Measurements from ENCODE around the gene APELA.
A peak's percentile ranks its signal among the peaks of the same experiment; 100 is the strongest.
"Not testable (repeated sequence)": the region's sequence is repeated elsewhere in the genome, so short reads cannot be mapped to it uniquely, and the experiment has no call there.

The APELA gene

GRCh38 chr4:164926301-164926700 lies 49.3 kb downstream of the APELA start:
- DNase-seq (ENCODE audit: low spot score): no peak

GRCh38 chr4:164927101-164927500 lies 50.1 kb downstream of the APELA start:
- DNase-seq (ENCODE audit: low spot score): not testable (repeated sequence)

DNA sequence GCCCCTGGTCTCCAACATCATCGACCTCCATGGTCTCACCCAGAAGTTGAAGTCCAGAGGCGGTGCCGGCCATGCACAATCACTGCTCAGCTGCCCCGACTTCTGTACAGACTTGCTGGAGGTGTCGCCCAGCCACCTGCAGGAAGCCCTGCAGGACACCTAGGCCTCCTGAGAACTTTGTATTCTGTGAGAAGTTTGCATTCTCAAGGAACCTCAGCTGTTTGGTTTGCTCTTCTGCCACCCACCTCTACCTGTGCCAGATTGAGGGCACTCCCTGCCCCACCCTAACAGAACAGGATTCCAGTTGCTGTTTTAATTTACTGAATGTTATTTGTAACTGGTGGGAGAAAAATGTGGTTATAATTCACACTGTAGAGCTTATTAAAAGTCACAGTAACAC lies 53.7 kb downstream of the APELA start:
- DNase-seq (ENCODE audit: low spot score): no peak

DNA sequence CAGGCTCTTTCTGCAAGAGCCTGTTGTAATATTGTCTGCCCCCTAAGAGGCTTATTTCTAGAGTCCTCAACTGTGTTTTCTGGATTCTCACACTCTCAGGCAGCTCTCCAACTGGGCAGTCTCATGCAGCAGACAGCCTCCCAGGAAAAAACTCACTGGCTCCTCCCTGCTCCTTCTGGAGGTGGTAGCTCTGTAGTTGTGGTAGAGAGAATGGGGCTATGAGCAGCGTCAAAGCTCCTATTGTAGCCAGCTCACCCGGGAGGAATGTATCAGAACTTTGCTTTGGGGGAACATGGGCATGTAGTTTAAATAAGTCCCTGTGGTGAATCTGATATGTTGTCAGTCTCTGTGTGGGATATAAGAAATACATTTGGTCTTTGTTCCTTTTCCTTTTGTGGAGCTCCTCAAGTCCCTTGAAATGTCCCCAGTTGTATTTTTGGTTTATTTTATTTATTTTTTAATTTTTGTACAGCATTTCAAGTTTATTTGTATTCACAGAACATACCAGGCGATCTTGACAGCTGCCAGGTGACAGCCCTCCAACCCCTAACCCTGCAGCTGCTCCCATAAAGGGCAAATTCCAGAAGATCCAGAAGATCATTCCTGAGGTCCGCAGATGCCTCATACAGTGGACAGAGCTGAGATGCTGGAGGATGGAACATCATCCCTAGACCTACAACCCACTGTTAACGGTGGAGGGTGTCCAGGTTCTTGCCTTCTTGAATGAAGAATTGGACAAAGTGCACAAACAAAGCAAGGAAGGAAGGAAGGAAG lies 54.8 kb downstream of the APELA start:
- no peak for DNase-seq (ENCODE audit: low spot score)

DNA sequence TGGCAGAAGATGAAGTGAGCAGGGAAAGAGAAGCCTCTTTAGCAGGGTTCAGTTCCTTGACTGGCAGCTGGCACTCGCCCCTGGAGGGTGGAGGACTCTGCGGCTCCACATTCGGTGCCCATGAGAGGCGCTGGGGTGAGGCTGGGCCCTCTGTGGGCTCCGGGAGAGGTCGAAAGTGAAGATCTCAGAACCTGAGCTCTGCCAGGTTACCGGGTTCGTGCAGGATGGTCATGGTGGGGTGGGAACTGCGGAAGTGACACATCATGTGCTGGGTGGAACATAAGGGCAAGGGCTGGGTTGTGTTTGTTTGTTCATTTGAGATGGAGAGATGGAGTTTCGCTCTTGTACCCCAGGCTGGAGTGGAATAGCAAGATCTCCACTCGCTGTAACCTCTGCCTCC lies 56.3 kb downstream of the APELA start:
- no peak for DNase-seq (ENCODE audit: low spot score)

DNA sequence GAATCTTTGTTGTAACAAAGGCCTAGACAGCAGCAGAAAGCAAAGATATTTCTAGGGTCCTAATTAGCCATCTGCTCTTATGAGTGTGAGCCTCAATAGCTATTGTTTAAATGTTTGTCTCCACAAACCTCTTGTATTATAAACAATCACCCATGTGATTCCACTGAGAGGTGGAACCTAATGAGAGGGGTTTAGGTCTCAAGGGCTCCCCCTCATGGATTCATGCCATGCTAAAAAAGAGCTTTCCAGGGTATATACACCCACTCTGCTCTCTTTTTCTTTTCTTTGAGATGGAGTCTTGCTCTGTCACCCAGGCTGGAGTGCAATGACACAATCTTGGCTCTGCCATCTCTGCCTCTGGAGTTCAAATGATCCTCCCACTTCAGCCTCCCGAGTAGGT lies 58.4 kb downstream of the APELA start:
- no peak for DNase-seq (ENCODE audit: low spot score)

DNA sequence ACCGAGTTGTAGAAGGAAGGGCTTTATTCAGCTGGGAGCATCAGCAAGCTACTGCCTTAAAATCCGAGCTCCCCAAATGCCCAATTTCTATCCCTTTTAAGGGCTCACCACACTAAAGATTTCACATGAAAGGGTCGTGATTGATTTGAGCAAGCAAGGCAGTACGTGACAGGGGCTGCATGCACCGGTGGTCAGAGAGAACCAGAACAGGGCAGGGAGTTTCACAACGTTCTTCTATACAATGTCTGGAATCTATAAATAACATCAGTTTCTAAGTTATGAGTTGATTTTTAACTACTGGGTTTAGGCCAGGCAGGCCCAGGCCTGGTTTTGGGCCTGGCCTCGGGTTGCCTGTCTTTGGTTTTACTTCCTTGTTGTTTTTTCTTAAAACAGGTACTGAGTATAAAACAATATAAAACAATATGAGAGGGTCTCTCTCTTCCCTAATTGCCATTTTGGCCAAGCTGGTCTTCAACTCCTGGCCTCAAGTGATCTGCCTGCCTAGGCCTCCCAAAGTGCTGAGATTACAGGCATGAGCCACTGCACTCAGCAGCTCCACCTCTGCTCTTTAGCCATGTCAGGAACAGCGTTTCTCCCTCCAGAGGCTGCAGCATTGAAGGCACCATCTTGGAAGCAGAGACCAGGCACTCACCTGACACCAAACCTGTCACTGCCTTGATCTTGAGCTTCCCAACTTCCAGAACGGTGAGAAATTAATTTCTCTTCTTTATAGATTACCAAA lies 59.1 kb downstream of the APELA start:
- DNase-seq (ENCODE audit: low spot score): not testable (repeated sequence)

- DNase-seq (ENCODE audit: low spot score): peak; percentile 76
Measured at GRCh38 chr4:164937576-164938270, 60.7 kb downstream of the APELA start.

DNA sequence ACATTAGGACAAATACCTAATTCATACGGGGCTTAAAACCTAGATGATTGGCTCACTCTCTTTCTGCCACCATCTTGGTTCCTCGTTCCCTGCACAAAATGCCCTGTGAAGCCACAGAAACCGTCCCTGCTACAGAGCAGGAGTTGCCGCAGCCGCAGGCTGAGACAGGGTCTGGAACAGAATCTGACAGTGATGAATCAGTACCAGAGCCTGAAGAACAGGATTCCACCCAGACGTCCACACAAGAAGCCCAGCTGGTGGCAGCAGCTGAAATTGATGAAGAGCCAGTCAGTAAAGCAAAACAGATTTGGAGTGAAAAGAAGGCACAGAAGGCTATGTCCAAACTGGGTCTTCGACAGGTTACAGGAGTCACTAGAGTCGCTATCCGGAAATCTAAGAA lies 66.2 kb downstream of the APELA start:
- DNase-seq (ENCODE audit: low spot score): no peak

DNA sequence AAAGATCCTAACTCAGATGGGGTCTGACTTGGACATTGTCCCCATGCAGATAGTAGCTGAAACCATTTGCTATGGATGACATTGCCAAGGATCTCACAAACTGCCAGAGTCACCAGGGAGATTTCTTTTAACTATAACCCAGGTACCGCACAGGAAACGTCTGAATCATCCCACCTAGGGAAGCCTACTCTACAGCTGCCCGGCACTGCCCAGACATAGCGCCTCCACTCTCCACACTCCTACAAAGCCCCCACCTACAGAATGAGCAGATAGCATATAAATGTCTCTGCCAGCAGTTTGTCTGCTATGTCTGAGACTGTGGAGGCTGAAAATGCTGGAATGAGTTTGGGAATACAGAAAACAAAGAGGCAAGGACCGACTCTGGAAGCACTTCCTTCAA lies 68.2 kb downstream of the APELA start:
- DNase-seq (ENCODE audit: low spot score): no peak

DNA sequence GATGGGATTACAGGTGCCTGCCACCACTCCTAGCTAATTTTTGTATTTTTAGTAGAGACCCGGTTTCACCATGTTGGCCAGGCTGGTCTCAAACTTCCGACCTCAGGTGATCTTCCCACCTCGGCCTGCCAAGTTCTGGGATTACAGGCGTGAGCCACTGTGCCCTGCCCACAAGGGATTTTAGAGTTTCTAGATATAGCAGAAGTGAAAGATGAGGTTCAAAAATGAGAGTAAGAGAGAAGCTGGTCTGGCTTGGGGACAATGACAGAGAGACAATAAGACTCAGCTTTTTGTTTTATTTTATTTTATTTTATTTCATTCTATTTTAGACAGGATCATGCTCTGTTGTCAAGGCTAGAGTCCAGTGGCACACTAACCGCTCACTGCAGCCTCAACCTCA lies 69.8 kb downstream of the APELA start:
- no peak for DNase-seq (ENCODE audit: low spot score)

Data from Ammon's horn (tissue), 1 donor.